Stimulated activated memory B cell treated with anti-CD40 and anti-IgM and Interleukin-4, amounts not matched to agents 10 μg/mL and 1 μg/mL and 100 μg/mL, for 72 hours (primary cell): ENCODE measurements around the gene PLA2G6.
A peak's percentile ranks its signal among the peaks of the same experiment; 100 is the strongest.

Experiments used
- ATAC-seq: fragments of 150-1000 bp; cut with Tn5 transposase; 2 replicates; pipeline ENCODE4 v1.10.0; 2021
- H3K27ac Mint-ChIP-seq: one replicate; pipeline ENCODE4 v1.8.0; 2022; ENCODE audit warnings: mild to moderate bottlenecking, mixed read lengths
- H3K27me3 Mint-ChIP-seq: one replicate; pipeline ENCODE4 v1.8.0; 2022; ENCODE audit warnings: mixed read lengths
- H3K36me3 Mint-ChIP-seq: one replicate; pipeline ENCODE4 v1.8.0; 2022; ENCODE audit warnings: mixed read lengths
- H3K4me1 Mint-ChIP-seq: one replicate; pipeline ENCODE4 v1.8.0; 2022; ENCODE audit warnings: mixed read lengths
- H3K4me3 Mint-ChIP-seq: one replicate; pipeline ENCODE4 v1.8.0; 2022; ENCODE audit warnings: mild to moderate bottlenecking, moderate library complexity, mixed read lengths
- H3K9me3 Mint-ChIP-seq: one replicate; pipeline ENCODE4 v1.8.0; 2022; ENCODE audit warnings: mixed read lengths

Gene PLA2G6

GRCh38 chr22:38109371-38110001 is 72.1 kb downstream of the PLA2G6 start:
- Mint-ChIP-seq H3K4me3 (peak overlapping the region; percentile 34), H3K36me3 (peaks cover 29% of the 10 kb centered on the region), H3K9me3 (peaks cover 3% of the 10 kb centered on the region), H3K27ac (peak overlapping the region; percentile 55), H3K4me1 (peaks cover 4% of the 10 kb centered on the region), H3K27me3 (no peaks in the 10 kb centered on the region)
- no peak for ATAC-seq

GRCh38 chr22:38108561-38109319 is 72.9 kb downstream of the PLA2G6 start:
- Mint-ChIP-seq H3K36me3 (peaks cover 25% of the 10 kb centered on the region), H3K4me1 (no peaks in the 10 kb centered on the region), H3K27me3 (no peaks in the 10 kb centered on the region), H3K27ac (no peak overlapping the region), H3K9me3 (peaks cover 3% of the 10 kb centered on the region), H3K4me3 (no peak overlapping the region)
- peak; percentile 37 for ATAC-seq

- no peak for ATAC-seq
- H3K4me1 Mint-ChIP-seq, result no peaks in the 10 kb centered on the region
- peaks cover 18% of the 10 kb centered on the region for H3K36me3 Mint-ChIP-seq
- H3K9me3 Mint-ChIP-seq, result peaks cover 3% of the 10 kb centered on the region
- H3K27ac Mint-ChIP-seq, result no peak overlapping the region
- H3K4me3 Mint-ChIP-seq, result no peak overlapping the region
- no peaks in the 10 kb centered on the region for H3K27me3 Mint-ChIP-seq
Measured at GRCh38 chr22:38107692-38108515, 73.7 kb downstream of the PLA2G6 start.

GRCh38 chr22:38106814-38107578 is 74.6 kb downstream of the PLA2G6 start:
- Mint-ChIP-seq H3K36me3 (peaks cover 15% of the 10 kb centered on the region), H3K4me1 (no peaks in the 10 kb centered on the region), H3K27ac (no peak overlapping the region), H3K9me3 (peaks cover 3% of the 10 kb centered on the region), H3K27me3 (no peaks in the 10 kb centered on the region), H3K4me3 (no peak overlapping the region)
- no peak for ATAC-seq

GRCh38 chr22:38104084-38104483 is 77.5 kb downstream of the PLA2G6 start:
- Mint-ChIP-seq H3K4me1 (no peaks in the 10 kb centered on the region), H3K27me3 (no peaks in the 10 kb centered on the region), H3K4me3 (no peak overlapping the region), H3K36me3 (peaks cover 15% of the 10 kb centered on the region), H3K9me3 (no peaks in the 10 kb centered on the region), H3K27ac (no peak overlapping the region)
- no peak for ATAC-seq

- ATAC-seq, result no peak
- Mint-ChIP-seq H3K27me3 (no peaks in the 10 kb centered on the region), H3K9me3 (no peaks in the 10 kb centered on the region), H3K4me1 (no peaks in the 10 kb centered on the region), H3K36me3 (peaks cover 13% of the 10 kb centered on the region), H3K4me3 (no peak overlapping the region), H3K27ac (no peak overlapping the region)
Measured at GRCh38 chr22:38103641-38104040, 78.0 kb downstream of the PLA2G6 start.

GRCh38 chr22:38098410-38099249 is 83.0 kb downstream of the PLA2G6 start:
- H3K9me3 Mint-ChIP-seq, result no peaks in the 10 kb centered on the region
- H3K36me3 Mint-ChIP-seq, result peaks cover 15% of the 10 kb centered on the region
- no peak overlapping the region for H3K4me3 Mint-ChIP-seq
- ATAC-seq, result no peak
- no peaks in the 10 kb centered on the region for H3K4me1 Mint-ChIP-seq
- no peak overlapping the region for H3K27ac Mint-ChIP-seq
- H3K27me3 Mint-ChIP-seq, result no peaks in the 10 kb centered on the region

- Mint-ChIP-seq H3K4me3 (no peak overlapping the region), H3K4me1 (no peaks in the 10 kb centered on the region), H3K27ac (no peak overlapping the region), H3K36me3 (peaks cover 21% of the 10 kb centered on the region), H3K9me3 (no peaks in the 10 kb centered on the region), H3K27me3 (no peaks in the 10 kb centered on the region)
- peak; percentile 27 for ATAC-seq
Measured at GRCh38 chr22:38097557-38098409, 83.8 kb downstream of the PLA2G6 start.

- H3K36me3 Mint-ChIP-seq, result peaks cover 21% of the 10 kb centered on the region
- no peak overlapping the region for H3K4me3 Mint-ChIP-seq
- no peaks in the 10 kb centered on the region for H3K4me1 Mint-ChIP-seq
- no peaks in the 10 kb centered on the region for H3K27me3 Mint-ChIP-seq
- ATAC-seq, result no peak
- no peak overlapping the region for H3K27ac Mint-ChIP-seq
- H3K9me3 Mint-ChIP-seq, result no peaks in the 10 kb centered on the region
Measured at GRCh38 chr22:38097058-38097457, 84.6 kb downstream of the PLA2G6 start.

- Mint-ChIP-seq H3K4me3 (no peak overlapping the region), H3K4me1 (no peaks in the 10 kb centered on the region), H3K27me3 (peaks cover 16% of the 10 kb centered on the region), H3K36me3 (peaks cover 23% of the 10 kb centered on the region), H3K27ac (no peak overlapping the region), H3K9me3 (no peaks in the 10 kb centered on the region)
- peak; percentile 56 for ATAC-seq
Measured at GRCh38 chr22:38089474-38089851, 92.2 kb downstream of the PLA2G6 start.

- Mint-ChIP-seq H3K9me3 (no peaks in the 10 kb centered on the region), H3K4me1 (no peaks in the 10 kb centered on the region), H3K27me3 (peaks cover 19% of the 10 kb centered on the region), H3K4me3 (no peak overlapping the region), H3K27ac (no peak overlapping the region), H3K36me3 (peaks cover 19% of the 10 kb centered on the region)
- peak; percentile 32 for ATAC-seq
Measured at GRCh38 chr22:38088629-38089473, 92.8 kb downstream of the PLA2G6 start.

GRCh38 chr22:38087855-38088254 is 93.8 kb downstream of the PLA2G6 start:
- Mint-ChIP-seq H3K36me3 (peaks cover 11% of the 10 kb centered on the region), H3K4me1 (no peaks in the 10 kb centered on the region), H3K4me3 (no peak overlapping the region), H3K9me3 (no peaks in the 10 kb centered on the region), H3K27ac (no peak overlapping the region), H3K27me3 (peaks cover 29% of the 10 kb centered on the region)
- no peak for ATAC-seq

- peaks cover 7% of the 10 kb centered on the region for H3K4me1 Mint-ChIP-seq
- no peaks in the 10 kb centered on the region for H3K9me3 Mint-ChIP-seq
- no peak overlapping the region for H3K4me3 Mint-ChIP-seq
- no peak for ATAC-seq
- peaks cover 11% of the 10 kb centered on the region for H3K36me3 Mint-ChIP-seq
- H3K27ac Mint-ChIP-seq, result no peak overlapping the region
- H3K27me3 Mint-ChIP-seq, result peaks cover 38% of the 10 kb centered on the region
Measured at GRCh38 chr22:38086942-38087341, 94.7 kb downstream of the PLA2G6 start.
